GM23338 (cell line): ENCODE results near the gene STK32C. TPM values are rescaled to one million over a fixed set of nuclear protein-coding genes. Genes with fewer than 3 reads are reported as not detected.

Source experiments
- ATAC-seq: fragments of 200-7000 bp; cut with Tn5 transposase; 3 replicates; pipeline ENCODE4 v1.9.1; 2020
- DNase-seq: peaks from one replicate; pipeline ENCODE4 v3.0.0-alpha.2; 2015; ENCODE audit warnings: low spot score
- H2AFZ ChIP-seq: fragments of 200-600 bp; sonication (generic); 2 replicates; pipeline ENCODE4 v1.8.0; 2016; ENCODE audit warnings: antibody characterized with exemption, mild to moderate bottlenecking, moderate library complexity
- H3F3A ChIP-seq: fragments of 200-600 bp; sonication (generic); replicated peaks from 2 replicates; pipeline ENCODE4 v1.8.0; 2017; ENCODE audit warnings: antibody characterized with exemption, mixed run types, low read depth
- H3K27ac ChIP-seq: fragments of 200-600 bp; sonication (generic); 2 replicates; pipeline ENCODE4 v1.6.1; 2016; ENCODE audit warnings: low read depth
- H3K27me3 ChIP-seq: fragments of 200-600 bp; sonication (generic); 2 replicates; pipeline ENCODE4 v1.8.0; 2016; ENCODE audit warnings: mild to moderate bottlenecking, mixed run types, moderate library complexity; ENCODE audit not compliant: insufficient read depth
- H3K36me3 ChIP-seq: fragments of 200-600 bp; sonication (generic); 2 replicates; pipeline ENCODE4 v1.8.0; 2016; ENCODE audit warnings: mild to moderate bottlenecking; ENCODE audit not compliant: insufficient read depth
- H3K4me1 ChIP-seq: fragments of 200-600 bp; sonication (generic); 2 replicates; pipeline ENCODE4 v1.8.0; 2016; ENCODE audit warnings: mild to moderate bottlenecking, moderate library complexity; ENCODE audit not compliant: insufficient read depth
- H3K4me2 ChIP-seq: fragments of 200-600 bp; sonication (generic); 2 replicates; pipeline ENCODE4 v1.7.1; 2017; ENCODE audit warnings: mixed run types
- H3K4me3 ChIP-seq: fragments of 200-600 bp; sonication (generic); 2 replicates; pipeline ENCODE4 v1.6.1; 2016; ENCODE audit warnings: mixed run types
- H3K79me2 ChIP-seq: fragments of 200-600 bp; sonication (generic); replicated peaks from 2 replicates; pipeline ENCODE4 v1.8.0; 2017; ENCODE audit warnings: mild to moderate bottlenecking; ENCODE audit not compliant: insufficient read depth
- H3K9me2 ChIP-seq: fragments of 200-600 bp; sonication (generic); 2 replicates; pipeline ENCODE4 v1.8.0; 2017; ENCODE audit not compliant: insufficient read depth
- H4K20me1 ChIP-seq: fragments of 200-600 bp; sonication (generic); replicated peaks from 2 replicates; pipeline ENCODE4 v1.8.0; 2017; ENCODE audit warnings: mild to moderate bottlenecking; ENCODE audit not compliant: insufficient read depth
- H3K27ac Mint-ChIP-seq: 2 replicates; pipeline ENCODE4 v1.8.0; 2020; ENCODE audit warnings: inconsistent platforms, mild to moderate bottlenecking, moderate library complexity, mixed read lengths
- H3K27me3 Mint-ChIP-seq: 3 replicates; pipeline ENCODE4 v1.8.0; 2022; ENCODE audit warnings: low read depth, mild to moderate bottlenecking, moderate library complexity, mixed read lengths, inconsistent platforms; ENCODE audit not compliant: insufficient read depth, poor library complexity
- H3K36me3 Mint-ChIP-seq: 3 replicates; pipeline ENCODE4 v1.8.0; 2021; ENCODE audit warnings: low read depth, mild to moderate bottlenecking, inconsistent platforms, moderate library complexity, mixed read lengths
- H3K4me1 Mint-ChIP-seq: 3 replicates; pipeline ENCODE4 v1.8.0; 2020; ENCODE audit warnings: mild to moderate bottlenecking, inconsistent platforms, mixed read lengths
- H3K4me3 Mint-ChIP-seq: 3 replicates; pipeline ENCODE4 v1.8.0; 2021; ENCODE audit warnings: moderate library complexity, mild to moderate bottlenecking, inconsistent platforms, mixed read lengths
- H3K9me3 Mint-ChIP-seq: 3 replicates; pipeline ENCODE4 v1.8.0; 2020; ENCODE audit warnings: moderate library complexity, mild to moderate bottlenecking, inconsistent platforms, mixed read lengths
- CREB1 ChIP-seq: fragments of 250-450 bp; sonication (Bioruptor Pico); IDR thresholded peaks from 2 replicates; pipeline ENCODE4 v1.5.0; 2020; ENCODE audit warnings: low read depth, mild to moderate bottlenecking, moderate library complexity
- ETS1 ChIP-seq: IDR thresholded peaks from 2 replicates; pipeline ENCODE4 v1.6.1; 2016; ENCODE audit warnings: antibody characterized with exemption
- EZH2 ChIP-seq: fragments of 200-600 bp; sonication (generic); IDR thresholded peaks from one replicate; pipeline ENCODE4 v1.8.0; 2017; ENCODE audit warnings: antibody characterized with exemption, mild to moderate bottlenecking, low read depth; ENCODE audit not compliant: unreplicated experiment
- EZH2phosphoT487 ChIP-seq: fragments of 200-600 bp; sonication (generic); IDR thresholded peaks from one replicate; pipeline ENCODE4 v1.8.1; 2018; ENCODE audit warnings: antibody characterized with exemption; ENCODE audit not compliant: unreplicated experiment
- NANOG ChIP-seq: IDR thresholded peaks from 2 replicates; pipeline ENCODE4 v1.6.1; 2016; ENCODE audit warnings: antibody characterized with exemption, borderline replicate concordance
- REST ChIP-seq: IDR thresholded peaks from one replicate; pipeline ENCODE4 v1.6.1; 2018; ENCODE audit warnings: antibody characterized with exemption; ENCODE audit not compliant: unreplicated experiment
- STAT1 ChIP-seq: IDR thresholded peaks from one replicate; pipeline ENCODE4 v1.6.1; 2016; ENCODE audit warnings: antibody characterized with exemption; ENCODE audit not compliant: unreplicated experiment
- ZNF114 ChIP-seq: fragments of 250-450 bp; sonication (Bioruptor Pico); IDR thresholded peaks from 2 replicates; pipeline ENCODE4 v1.5.0; 2020; ENCODE audit warnings: mild to moderate bottlenecking, moderate library complexity
- ZNF331 ChIP-seq: fragments of 250-450 bp; sonication (Bioruptor Pico); IDR thresholded peaks from 2 replicates; pipeline ENCODE4 v1.5.0; 2020; ENCODE audit warnings: low read depth, mild to moderate bottlenecking, moderate library complexity
- ZNF462 ChIP-seq: fragments of 250-450 bp; sonication (Bioruptor Pico); IDR thresholded peaks from 2 replicates; pipeline ENCODE4 v1.5.0; 2020; ENCODE audit warnings: mild to moderate bottlenecking, moderate library complexity
- polyA plus RNA-seq: library from polyadenylated mRNA; unstranded; fragments of >200 nt; fragmentation: Nextera tagmentation; extraction: Ambion mirVana; gene quantifications from 2 replicates; pipeline ENCODE4 v1.2.1, GENCODE V29; 2016
- total RNA-seq: library from RNA; depleted of rRNA; stranded (reverse); fragments of >200 nt; shearing (Covaris generic); gene quantifications from 2 replicates; pipeline ENCODE4 v1.2.3, GENCODE V29; 2014

STK32C gene
- total and polyA plus RNA-seq, 2 experiments from 2014 or later: 10.2 to 20.5 TPM

GRCh38 chr10:132233501-132234085, 74.2 kb downstream of the STK32C start:
- TF ChIP-seq STAT1 (no peak), NANOG (no peak), ETS1 (no peak), ZNF114 (CRISPR knock-in tag) (no peak), ZNF331 (CRISPR knock-in tag) (no peak), EZH2 (no peak), EZH2phosphoT487 (no peak), ZNF462 (CRISPR knock-in tag) (no peak), CREB1 (CRISPR knock-in tag) (no peak), REST (no peak)
- H3K36me3 Mint-ChIP-seq: no peaks in the 10 kb centered on the region
- DNase-seq (no peak), ATAC-seq (no peak)
- Histone ChIP-seq H4K20me1 (no peaks in the 10 kb centered on the region), H3K4me3 (no peak overlapping the region), H3K4me2 (no peak overlapping the region), H3K27ac (no peak overlapping the region), H3K79me2 (no peaks in the 10 kb centered on the region), H3K9me2 (no peaks in the 10 kb centered on the region), H3F3A (no peaks in the 10 kb centered on the region), H3K36me3 (no peaks in the 10 kb centered on the region), H2AFZ (no peak overlapping the region), H3K27me3 (no peaks in the 10 kb centered on the region), H3K4me1 (no peaks in the 10 kb centered on the region)
- no peak overlapping the region for H3K27ac Mint-ChIP-seq
- H3K27me3 Mint-ChIP-seq: peaks cover 6% of the 10 kb centered on the region
- no peak overlapping the region for H3K4me3 Mint-ChIP-seq
- H3K9me3 Mint-ChIP-seq: no peaks in the 10 kb centered on the region; the same call in 2 of the 3 replicates
- H3K4me1 Mint-ChIP-seq: peaks cover 15% of the 10 kb centered on the region
